ENCODE measurements around the gene AGAP1. TPM values are rescaled to one million over a fixed set of nuclear protein-coding genes. Genes with fewer than 3 reads are reported as not detected.
A peak's percentile ranks its signal among the peaks of the same experiment; 100 is the strongest.

Gene AGAP1
- total RNA-seq, 6 experiments from 2014 or later = 14.1 to 16.0 (median 15.1) TPM

GRCh38 chr2:235936493-235936892, 442.6 kb downstream of the AGAP1 start:
- peaks cover 13% of the 10 kb centered on the region for H3K36me3 Mint-ChIP-seq (ENCODE audit: low read depth)
- no peak overlapping the region for H3K27ac Mint-ChIP-seq
- peaks cover 6% of the 10 kb centered on the region; the same call in 1 of the 2 replicates for H3K9me3 Mint-ChIP-seq
- DNase-seq = no peak
- no peak overlapping the region for H3K4me3 Mint-ChIP-seq
- no peaks in the 10 kb centered on the region for H3K27me3 Mint-ChIP-seq (ENCODE audit: insufficient read depth)
- peak; percentile 62 for TF ChIP-seq CTCF (IDR thresholded peaks at IDR 0.05)
- H3K4me1 Mint-ChIP-seq (ENCODE audit: low read depth) = no peaks in the 10 kb centered on the region

- Mint-ChIP-seq H3K4me3 (no peak overlapping the region), H3K27ac (no peak overlapping the region), H3K36me3 (ENCODE audit: low read depth) (peaks cover 11% of the 10 kb centered on the region), H3K4me1 (ENCODE audit: low read depth) (no peaks in the 10 kb centered on the region), H3K27me3 (ENCODE audit: insufficient read depth) (no peaks in the 10 kb centered on the region), H3K9me3 (peaks cover 6% of the 10 kb centered on the region; the same call in 1 of the 2 replicates)
- no peak for DNase-seq
- no peak for TF ChIP-seq CTCF (IDR thresholded peaks at IDR 0.05)
These were observed 443.2 kb downstream of the AGAP1 start for GRCh38 chr2:235937087-235937486.

GRCh38 chr2:235937526-235937925, 443.7 kb downstream of the AGAP1 start:
- no peak overlapping the region for H3K27ac Mint-ChIP-seq
- no peak overlapping the region for H3K4me3 Mint-ChIP-seq
- peaks cover 11% of the 10 kb centered on the region for H3K36me3 Mint-ChIP-seq (ENCODE audit: low read depth)
- no peak for DNase-seq
- TF ChIP-seq CTCF (IDR thresholded peaks at IDR 0.05) = no peak
- no peaks in the 10 kb centered on the region for H3K4me1 Mint-ChIP-seq (ENCODE audit: low read depth)
- no peaks in the 10 kb centered on the region for H3K27me3 Mint-ChIP-seq (ENCODE audit: insufficient read depth)
- H3K9me3 Mint-ChIP-seq = peaks cover 6% of the 10 kb centered on the region; the same call in 1 of the 2 replicates

- no peak for TF ChIP-seq CTCF (IDR thresholded peaks at IDR 0.05)
- Mint-ChIP-seq H3K9me3 (peaks cover 6% of the 10 kb centered on the region; the same call in 1 of the 2 replicates), H3K27ac (no peak overlapping the region), H3K4me1 (ENCODE audit: low read depth) (no peaks in the 10 kb centered on the region), H3K27me3 (ENCODE audit: insufficient read depth) (no peaks in the 10 kb centered on the region), H3K36me3 (ENCODE audit: low read depth) (peaks cover 11% of the 10 kb centered on the region), H3K4me3 (no peak overlapping the region)
- no peak for DNase-seq
These were observed 444.1 kb downstream of the AGAP1 start for GRCh38 chr2:235937936-235938335.

- peaks cover 6% of the 10 kb centered on the region; the same call in 1 of the 2 replicates for H3K9me3 Mint-ChIP-seq
- no peak overlapping the region for H3K27ac Mint-ChIP-seq
- H3K4me3 Mint-ChIP-seq = no peak overlapping the region
- TF ChIP-seq CTCF (IDR thresholded peaks at IDR 0.05) = no peak
- no peak for DNase-seq
- no peaks in the 10 kb centered on the region for H3K4me1 Mint-ChIP-seq (ENCODE audit: low read depth)
- peaks cover 11% of the 10 kb centered on the region for H3K36me3 Mint-ChIP-seq (ENCODE audit: low read depth)
- H3K27me3 Mint-ChIP-seq (ENCODE audit: insufficient read depth) = no peaks in the 10 kb centered on the region
These were observed 444.8 kb downstream of the AGAP1 start for GRCh38 chr2:235938611-235939010.

- H3K4me3 Mint-ChIP-seq = no peak overlapping the region
- peaks cover 6% of the 10 kb centered on the region; the same call in 1 of the 2 replicates for H3K9me3 Mint-ChIP-seq
- DNase-seq = no peak
- peaks cover 11% of the 10 kb centered on the region for H3K36me3 Mint-ChIP-seq (ENCODE audit: low read depth)
- no peak for TF ChIP-seq CTCF (IDR thresholded peaks at IDR 0.05)
- no peaks in the 10 kb centered on the region for H3K4me1 Mint-ChIP-seq (ENCODE audit: low read depth)
- H3K27me3 Mint-ChIP-seq (ENCODE audit: insufficient read depth) = no peaks in the 10 kb centered on the region
- no peak overlapping the region for H3K27ac Mint-ChIP-seq
These were observed 445.6 kb downstream of the AGAP1 start for GRCh38 chr2:235939471-235939870.

All from HFFc6 (cell line).